Right lobe of liver (tissue), 6 donors: Measurements from ENCODE around the gene CRACDL. TPM values are rescaled to one million over a fixed set of nuclear protein-coding genes. Genes with fewer than 3 reads are reported as not detected.

Source experiments
- ATAC-seq, 4 donors: fragments of 200-7000 bp; cut with Tn5 transposase; one replicate each; pipeline ENCODE4 v1.9.1; 2020; ENCODE audit warnings: mild to moderate bottlenecking in 4 of 4, moderate library complexity in 4 of 4
- DNase-seq, 3 donors: peaks; one replicate each; pipeline ENCODE4 v3.0.0-alpha.2; 2020
- H3K27ac ChIP-seq, 3 donors: fragments of 200-600 bp; one replicate each; pipeline ENCODE4 v1.8.0; 2022
- H3K27me3 ChIP-seq, 2 donors: fragments of 200-600 bp; one replicate each; pipeline ENCODE4 v1.8.0; 2022
- H3K36me3 ChIP-seq, 4 donors: fragments of 200-600 bp; sonication (generic) in 1 of 4; one replicate each; pipeline versions ENCODE4 v1.5.1 to v1.8.0; 2017 to 2022; ENCODE audit warnings: control low read depth in 1 of 4
- H3K4me1 ChIP-seq, 4 donors: fragments of 200-600 bp; sonication (generic) in 1 of 4; one replicate each; pipeline versions ENCODE4 v1.5.1 to v1.8.0; 2017 to 2022; ENCODE audit warnings: control low read depth in 1 of 4
- H3K4me3 ChIP-seq, 3 donors: fragments of 200-600 bp; one replicate each; pipeline ENCODE4 v1.8.0; 2022
- H3K9me3 ChIP-seq, 4 donors: fragments of 200-600 bp; sonication (generic) in 1 of 4; one replicate each; pipeline versions ENCODE4 v1.5.1 to v1.8.0; 2017 to 2022; ENCODE audit warnings: control low read depth in 1 of 4
- CTCF ChIP-seq, 4 donors: fragments of 200-600 bp in 3 of 4; fragments of 450-650 bp in 1 of 4; IDR thresholded peaks; one replicate each; pipeline versions ENCODE4 v1.5.1 to v1.8.0; 2016 to 2022; ENCODE audit warnings: antibody characterized with exemption in 4 of 4, mild to moderate bottlenecking in 2 of 4
- POLR2A ChIP-seq: fragments of 450-650 bp; IDR thresholded peaks from one replicate; pipeline ENCODE4 v1.6.1; 2017; ENCODE audit warnings: antibody characterized with exemption, mild to moderate bottlenecking
- WGBS: methylation state at CpG from one replicate; pipeline ENCODE4 v1.1.6; 2018; ENCODE audit warnings: low coverage, low lambda C conversion rate; ENCODE audit not compliant: insufficient coverage; ENCODE audit errors: missing lambda C conversion rate; 5-methylcytosine and 5-hydroxymethylcytosine counted together
- intact Hi-C, 2 donors: fragments of 100-400 bp; cut with DNase I; formaldehyde crosslinking; loops; one replicate each; pipeline versions ENCODE4 v1.11.2 to v1.14.1; 2022
- total RNA-seq, 6 experiments: library from RNA; depleted of rRNA in 2 of 6; stranded (reverse); fragments of >200 nt in 2 of 6; fragmentation: NEBNext Ultra II Directional in 3 of 6; extraction: Animal tissue kit (Norgen Biotek cat#: 25700) in 3 of 6; gene quantifications; one replicate each; pipeline versions ENCODE4 v1.1.0 to v1.2.4, GENCODE V29; 2016 to 2023
- donor health status: DM: no; HTN: yes; CAD: no.
- donor health status: DM: no; HTN: no; CAD: no.
- donor health status: DM: no; HTN: no; CAD: no.
- donor health status: DM: no; HTN: yes; CAD: no.
- donor health status: DM: no; HTN: yes; CAD: no.

CRACDL gene
- total RNA-seq, 6 experiments from 2014 or later: 0.12 to 0.56 (median 0.32) TPM

GRCh38 chr2:98761909-98762308 is 174.1 kb downstream of the CRACDL start:
- no peak overlapping the region for H3K27ac ChIP-seq
- H3K4me1 ChIP-seq: no peaks in the 10 kb centered on the region
- DNase-seq (no peak), ATAC-seq (no peak)
- WGBS: 69% methylated on average over 4 of the region's 6 CpGs
- H3K4me3 ChIP-seq: no peak overlapping the region
- H3K27me3 ChIP-seq: no peaks in the 10 kb centered on the region
- H3K36me3 ChIP-seq: no peaks in the 10 kb centered on the region
- no peaks in the 10 kb centered on the region for H3K9me3 ChIP-seq
- intact Hi-C loops: no loop called here
- no peak for TF ChIP-seq POLR2A
- no peak for TF ChIP-seq CTCF (IDR thresholded peaks at IDR 0.05)

- H3K27me3 ChIP-seq: no peaks in the 10 kb centered on the region
- H3K36me3 ChIP-seq: no peaks in the 10 kb centered on the region
- H3K9me3 ChIP-seq: no peaks in the 10 kb centered on the region
- intact Hi-C loops: no loop called here
- H3K4me3 ChIP-seq: no peak overlapping the region
- TF ChIP-seq POLR2A (no peak), CTCF (IDR thresholded peaks at IDR 0.05) (no peak)
- H3K27ac ChIP-seq: no peak overlapping the region
- ATAC-seq (peak in 2 of 4 donors; percentile 12 to 29), DNase-seq (no peak)
- H3K4me1 ChIP-seq: no peaks in the 10 kb centered on the region
- 67% methylated on average over 7 of the region's 9 CpGs for WGBS
Observed at GRCh38 chr2:98761267-98761781, 174.7 kb downstream of the CRACDL start.

- peak in 3 of 4 donors; percentile 33 to 44 (median 42) for ATAC-seq
- 50% methylated on average over 5 of the region's 6 CpGs for WGBS
- no peaks in the 10 kb centered on the region for H3K27me3 ChIP-seq
- no peak overlapping the region for H3K27ac ChIP-seq
- no peak for TF ChIP-seq CTCF (IDR thresholded peaks at IDR 0.05)
- no peak for TF ChIP-seq POLR2A
- H3K9me3 ChIP-seq: no peaks in the 10 kb centered on the region
- no peaks in the 10 kb centered on the region for H3K4me1 ChIP-seq
- no peak for DNase-seq
- no peak overlapping the region for H3K4me3 ChIP-seq
- no peaks in the 10 kb centered on the region for H3K36me3 ChIP-seq
- intact Hi-C loops: no loop called here
Observed at GRCh38 chr2:98759827-98760625, 176.0 kb downstream of the CRACDL start.

GRCh38 chr2:98759338-98759737 is 176.7 kb downstream of the CRACDL start:
- intact Hi-C loops: no loop called here

More at GRCh38 chr2:98759338-98759737, 176.7 kb downstream of the CRACDL start:
- Histone ChIP-seq H3K9me3 (no peaks in the 10 kb centered on the region), H3K27ac (no peak overlapping the region), H3K4me3 (no peak overlapping the region), H3K27me3 (no peaks in the 10 kb centered on the region), H3K36me3 (no peaks in the 10 kb centered on the region), H3K4me1 (no peaks in the 10 kb centered on the region)
- no peak for DNase-seq
- no peak for TF ChIP-seq CTCF (IDR thresholded peaks at IDR 0.05)
- no peak for TF ChIP-seq POLR2A
- WGBS: 28% methylated on average over 2 of the region's 2 CpGs
- ATAC-seq: no peak
